Tibial nerve (tissue), 4 donors: Measurements from ENCODE around the gene FLII.

Source experiments
- EP300 ChIP-seq, 2 donors: sonication (generic); formaldehyde crosslinking; IDR thresholded peaks; one replicate each; pipeline ENCODE4 v1.6.1; 2017; ENCODE audit warnings: antibody characterized with exemption in 2 of 2, mild to moderate bottlenecking in 1 of 2
- POLR2A ChIP-seq, 2 donors: fragments of 450-650 bp; IDR thresholded peaks; one replicate each; pipeline ENCODE4 v1.6.1; 2017; ENCODE audit warnings: antibody characterized with exemption in 2 of 2, mild to moderate bottlenecking in 2 of 2, moderate library complexity in 2 of 2
- TF ChIP-seq, protein P1 (sequence below), 5 experiments: fragments of 200-600 bp in 3 of 5; fragments of 450-650 bp in 2 of 5; sonication (generic) in 3 of 5; IDR thresholded peaks; one replicate each; pipeline ENCODE4 v1.5.1; 2016 to 2019; ENCODE audit warnings: antibody characterized with exemption in 5 of 5, mild to moderate bottlenecking in 3 of 5, moderate library complexity in 2 of 5

GRCh38 chr17:18256351-18256750 lies 2.2 kb downstream of the FLII start:
- no peak for TF ChIP-seq POLR2A (IDR thresholded peaks at IDR 0.05)
- TF ChIP-seq, protein P1, sequence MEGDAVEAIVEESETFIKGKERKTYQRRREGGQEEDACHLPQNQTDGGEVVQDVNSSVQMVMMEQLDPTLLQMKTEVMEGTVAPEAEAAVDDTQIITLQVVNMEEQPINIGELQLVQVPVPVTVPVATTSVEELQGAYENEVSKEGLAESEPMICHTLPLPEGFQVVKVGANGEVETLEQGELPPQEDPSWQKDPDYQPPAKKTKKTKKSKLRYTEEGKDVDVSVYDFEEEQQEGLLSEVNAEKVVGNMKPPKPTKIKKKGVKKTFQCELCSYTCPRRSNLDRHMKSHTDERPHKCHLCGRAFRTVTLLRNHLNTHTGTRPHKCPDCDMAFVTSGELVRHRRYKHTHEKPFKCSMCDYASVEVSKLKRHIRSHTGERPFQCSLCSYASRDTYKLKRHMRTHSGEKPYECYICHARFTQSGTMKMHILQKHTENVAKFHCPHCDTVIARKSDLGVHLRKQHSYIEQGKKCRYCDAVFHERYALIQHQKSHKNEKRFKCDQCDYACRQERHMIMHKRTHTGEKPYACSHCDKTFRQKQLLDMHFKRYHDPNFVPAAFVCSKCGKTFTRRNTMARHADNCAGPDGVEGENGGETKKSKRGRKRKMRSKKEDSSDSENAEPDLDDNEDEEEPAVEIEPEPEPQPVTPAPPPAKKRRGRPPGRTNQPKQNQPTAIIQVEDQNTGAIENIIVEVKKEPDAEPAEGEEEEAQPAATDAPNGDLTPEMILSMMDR (IDR thresholded peaks at IDR 0.05) = no peak
- TF ChIP-seq EP300 (IDR thresholded peaks at IDR 0.05) = no peak
